HFFc6 (cell line): ENCODE data around the gene BZW2. TPM values are rescaled to one million over a fixed set of nuclear protein-coding genes. Genes with fewer than 3 reads are reported as not detected.
A peak's percentile ranks its signal among the peaks of the same experiment; 100 is the strongest.

Source experiments
- DNase-seq: peaks from one replicate; pipeline ENCODE4 v3.0.0-alpha.2; 2018
- H3K27ac Mint-ChIP-seq: 2 replicates; pipeline ENCODE4 v1.8.0; 2020; ENCODE audit warnings: mild to moderate bottlenecking, mixed read lengths
- H3K27me3 Mint-ChIP-seq: 2 replicates; pipeline ENCODE4 v1.8.0; 2021; ENCODE audit warnings: mild to moderate bottlenecking, moderate library complexity, mixed read lengths; ENCODE audit not compliant: insufficient read depth
- H3K36me3 Mint-ChIP-seq: 2 replicates; pipeline ENCODE4 v1.8.0; 2021; ENCODE audit warnings: low read depth, mixed read lengths
- H3K4me1 Mint-ChIP-seq: 2 replicates; pipeline ENCODE4 v1.8.0; 2020; ENCODE audit warnings: low read depth, mixed read lengths
- H3K4me3 Mint-ChIP-seq: 2 replicates; pipeline ENCODE4 v1.8.0; 2020; ENCODE audit warnings: mild to moderate bottlenecking, moderate library complexity, mixed read lengths
- H3K9me3 Mint-ChIP-seq: 2 replicates; pipeline ENCODE4 v1.8.0; 2020; ENCODE audit warnings: mild to moderate bottlenecking, mixed read lengths
- total RNA-seq, 6 experiments: library from RNA; stranded (reverse); fragmentation: NEBNext Ultra II Directional; extraction: Animal tissue kit (Norgen Biotek cat#: 25700); gene quantifications; 2 replicates in 1 of 6; 3 replicates in 5 of 6; pipeline ENCODE4 v1.2.3, GENCODE V29; 2021
- TF ChIP-seq, protein P1 (sequence below): fragments of 200-600 bp; sonication (generic); IDR thresholded peaks from 2 replicates; pipeline ENCODE4 v1.5.0; 2021; ENCODE audit warnings: antibody characterized with exemption, mild to moderate bottlenecking

BZW2 gene
- total RNA-seq, 6 experiments from 2014 or later: 75.8 to 104 (median 94.5) TPM

DNA sequence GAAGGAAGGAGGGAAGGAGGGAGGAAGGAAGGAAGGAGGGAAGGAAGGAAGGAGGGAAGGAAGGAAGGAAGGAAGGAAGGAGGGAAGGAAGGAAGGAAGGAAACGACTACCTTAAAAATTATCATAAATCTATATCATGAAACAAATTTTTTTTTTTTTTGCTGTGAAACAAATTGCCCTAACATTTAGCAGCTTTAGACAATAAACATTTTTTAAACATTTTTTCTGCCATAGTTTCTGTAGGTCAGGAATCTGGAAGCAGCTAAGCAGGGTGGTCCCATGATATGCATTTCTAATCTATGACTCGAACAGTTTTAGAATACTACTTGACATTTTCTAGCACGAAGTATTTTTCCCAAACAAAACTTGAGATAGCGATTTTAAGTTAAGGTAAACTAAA is 64.7 kb downstream of the BZW2 start:
- TF ChIP-seq, protein P1, sequence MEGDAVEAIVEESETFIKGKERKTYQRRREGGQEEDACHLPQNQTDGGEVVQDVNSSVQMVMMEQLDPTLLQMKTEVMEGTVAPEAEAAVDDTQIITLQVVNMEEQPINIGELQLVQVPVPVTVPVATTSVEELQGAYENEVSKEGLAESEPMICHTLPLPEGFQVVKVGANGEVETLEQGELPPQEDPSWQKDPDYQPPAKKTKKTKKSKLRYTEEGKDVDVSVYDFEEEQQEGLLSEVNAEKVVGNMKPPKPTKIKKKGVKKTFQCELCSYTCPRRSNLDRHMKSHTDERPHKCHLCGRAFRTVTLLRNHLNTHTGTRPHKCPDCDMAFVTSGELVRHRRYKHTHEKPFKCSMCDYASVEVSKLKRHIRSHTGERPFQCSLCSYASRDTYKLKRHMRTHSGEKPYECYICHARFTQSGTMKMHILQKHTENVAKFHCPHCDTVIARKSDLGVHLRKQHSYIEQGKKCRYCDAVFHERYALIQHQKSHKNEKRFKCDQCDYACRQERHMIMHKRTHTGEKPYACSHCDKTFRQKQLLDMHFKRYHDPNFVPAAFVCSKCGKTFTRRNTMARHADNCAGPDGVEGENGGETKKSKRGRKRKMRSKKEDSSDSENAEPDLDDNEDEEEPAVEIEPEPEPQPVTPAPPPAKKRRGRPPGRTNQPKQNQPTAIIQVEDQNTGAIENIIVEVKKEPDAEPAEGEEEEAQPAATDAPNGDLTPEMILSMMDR: no peak
- Mint-ChIP-seq H3K36me3 (peaks cover 20% of the 10 kb centered on the region), H3K4me1 (peaks cover 66% of the 10 kb centered on the region), H3K4me3 (no peak overlapping the region), H3K9me3 (no peaks in the 10 kb centered on the region), H3K27ac (peak overlapping the region; percentile 32; the same call in 1 of the 2 replicates), H3K27me3 (no peaks in the 10 kb centered on the region)
- DNase-seq: no peak

DNA sequence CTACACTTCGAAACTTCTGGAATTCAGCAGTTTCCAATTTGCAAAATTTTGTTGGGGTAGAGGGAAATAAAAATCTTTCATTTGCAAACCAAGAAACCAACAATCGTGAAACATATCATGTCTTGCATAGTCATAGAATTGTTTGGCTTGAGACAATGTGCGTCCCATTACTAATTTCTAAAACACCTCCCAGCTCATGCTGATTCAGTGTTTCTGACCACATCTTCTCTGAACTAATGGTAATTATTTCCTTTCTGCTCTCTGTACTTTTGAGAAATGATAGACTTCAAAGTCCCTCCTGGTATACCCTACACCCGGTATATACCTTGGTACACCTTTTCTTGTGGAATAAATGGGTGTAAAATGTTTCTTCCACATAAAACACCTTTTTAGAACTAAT is 65.7 kb downstream of the BZW2 start:
- TF ChIP-seq, protein P1: no peak
- peak; percentile 47 for DNase-seq
- Mint-ChIP-seq H3K9me3 (no peaks in the 10 kb centered on the region), H3K4me3 (peak overlapping the region; percentile 51), H3K36me3 (peaks cover 14% of the 10 kb centered on the region; the same call in 1 of the 2 replicates), H3K27me3 (no peaks in the 10 kb centered on the region), H3K27ac (peak overlapping the region; percentile 80), H3K4me1 (peaks cover 66% of the 10 kb centered on the region)

DNA sequence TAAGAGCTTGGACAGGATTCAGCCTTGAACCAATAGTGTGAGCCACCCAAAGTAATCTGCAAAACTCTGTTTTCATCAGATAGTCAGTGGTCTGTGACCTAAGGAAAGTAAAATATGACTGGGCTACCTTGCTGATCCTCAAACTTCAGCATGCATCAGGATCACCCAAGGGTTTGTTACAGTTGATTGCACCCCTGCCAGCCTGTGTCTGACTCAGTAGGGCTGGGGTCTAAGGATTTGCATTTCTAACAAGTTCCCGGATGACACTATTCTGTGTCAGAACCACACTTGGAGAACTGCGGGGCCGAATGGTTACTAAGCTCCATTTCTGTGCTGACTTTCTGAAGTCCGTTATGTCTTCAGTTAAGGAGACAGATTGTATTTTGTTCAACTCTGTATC is 66.9 kb downstream of the BZW2 start:
- 0 out of 2 replicates have a peak, but pooled peaks cover 7% of the 10 kb centered on the region for H3K36me3 Mint-ChIP-seq
- H3K27me3 Mint-ChIP-seq: no peaks in the 10 kb centered on the region
- peak overlapping the region; percentile 80 for H3K27ac Mint-ChIP-seq
- peaks cover 66% of the 10 kb centered on the region for H3K4me1 Mint-ChIP-seq
- no peaks in the 10 kb centered on the region for H3K9me3 Mint-ChIP-seq
- TF ChIP-seq, protein P1: no peak
- peak overlapping the region; percentile 51; the same call in 1 of the 2 replicates for H3K4me3 Mint-ChIP-seq
- DNase-seq: peak; percentile 57

DNA sequence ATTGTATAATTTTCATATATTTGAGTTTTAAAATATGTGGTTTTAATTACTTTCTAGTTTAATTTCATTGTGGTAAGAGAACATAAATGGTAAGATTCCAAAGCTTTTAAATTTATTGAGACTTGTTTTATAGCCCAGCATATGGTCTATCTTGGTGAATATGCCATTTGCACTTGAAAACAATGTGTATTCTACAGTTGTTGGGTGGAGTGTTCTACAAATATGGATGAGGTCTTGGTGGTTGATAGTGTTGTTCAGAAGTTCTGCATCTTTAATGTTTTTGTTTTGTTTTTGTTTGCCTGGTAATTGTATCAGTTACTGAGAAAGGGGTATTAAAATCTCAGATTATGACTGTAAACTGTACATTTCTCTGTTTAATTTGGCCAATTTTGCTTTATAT is 69.9 kb downstream of the BZW2 start:
- peaks cover 49% of the 10 kb centered on the region for H3K4me1 Mint-ChIP-seq
- DNase-seq: no peak
- H3K27ac Mint-ChIP-seq: no peak overlapping the region
- H3K36me3 Mint-ChIP-seq: 0 out of 2 replicates have a peak, but pooled peaks cover 4% of the 10 kb centered on the region
- TF ChIP-seq, protein P1: no peak
- no peaks in the 10 kb centered on the region for H3K27me3 Mint-ChIP-seq
- no peak overlapping the region for H3K4me3 Mint-ChIP-seq
- H3K9me3 Mint-ChIP-seq: no peaks in the 10 kb centered on the region

DNA sequence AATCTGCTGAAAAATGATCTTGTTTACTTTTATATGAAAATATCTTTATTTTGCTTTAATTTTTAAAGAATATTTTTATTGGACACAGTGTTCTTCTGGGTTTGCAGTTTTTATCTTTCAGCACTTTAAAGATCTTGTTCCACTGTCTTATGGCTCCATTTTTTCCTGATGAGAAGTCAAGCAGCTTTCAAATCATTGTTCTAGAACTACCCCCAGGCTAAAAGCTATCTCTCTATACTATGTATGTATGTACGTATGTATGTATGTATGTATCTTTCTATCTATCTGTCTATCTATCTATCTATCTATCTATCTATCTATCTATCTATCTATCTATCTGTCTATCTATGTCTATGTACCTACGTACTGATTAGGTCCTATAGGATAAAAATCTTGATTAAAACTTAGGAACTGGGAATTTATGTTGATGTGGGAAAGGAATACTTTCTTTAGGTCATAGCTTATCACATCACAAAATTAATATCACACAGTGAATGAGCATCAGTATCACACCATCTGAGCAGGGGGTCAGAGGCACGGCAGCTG is 72.2 kb downstream of the BZW2 start:
- TF ChIP-seq, protein P1: no peak
- H3K9me3 Mint-ChIP-seq: no peaks in the 10 kb centered on the region
- 0 out of 2 replicates have a peak, but pooled peaks cover 4% of the 10 kb centered on the region for H3K36me3 Mint-ChIP-seq
- H3K4me1 Mint-ChIP-seq: peaks cover 32% of the 10 kb centered on the region
- no peaks in the 10 kb centered on the region for H3K27me3 Mint-ChIP-seq
- no peak overlapping the region for H3K4me3 Mint-ChIP-seq
- no peak overlapping the region for H3K27ac Mint-ChIP-seq
- DNase-seq: no peak
